ENCODE measurements around the gene NSD2.

Gene NSD2

DNA sequence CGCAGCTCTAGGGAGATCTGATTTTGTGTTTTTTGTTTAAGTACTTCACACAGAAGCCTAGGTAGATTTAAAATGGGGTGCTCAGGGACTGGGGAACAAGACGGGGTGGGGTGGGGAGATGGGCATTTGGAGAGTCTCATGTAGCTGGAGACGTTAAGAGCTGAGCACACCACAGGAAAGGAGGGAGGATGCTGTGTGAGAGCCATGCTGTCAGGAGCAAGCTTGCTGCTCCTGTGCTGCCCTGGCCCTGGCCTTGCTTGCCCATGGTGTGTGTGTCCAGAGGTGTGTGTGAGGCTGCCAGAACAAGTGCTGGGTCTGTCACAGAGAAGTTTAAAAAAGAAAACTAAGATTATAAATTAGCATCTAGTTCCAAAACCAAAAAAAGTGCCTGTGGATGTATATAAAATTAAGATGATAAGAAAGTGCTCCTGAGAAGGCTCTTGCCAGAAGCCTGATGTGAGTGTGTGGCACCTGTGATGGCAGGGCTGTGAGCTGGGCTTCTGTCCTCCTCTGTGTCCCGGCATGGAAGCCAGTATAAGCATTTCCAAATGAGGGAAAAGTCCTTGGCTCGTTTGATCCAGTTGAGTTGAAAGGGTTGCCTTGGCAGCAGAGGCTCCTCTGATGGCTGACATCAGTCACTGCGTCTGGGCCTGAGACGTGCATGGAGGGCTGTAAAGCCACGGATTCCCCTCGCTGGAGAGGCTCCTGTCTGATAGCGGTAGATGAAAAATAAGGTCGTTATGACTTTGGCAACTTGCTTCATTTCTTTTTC, 74.1 kb downstream of the NSD2 start:
- DNase-seq (ENCODE audit: low read depth in 2 of 2): no peak

DNA sequence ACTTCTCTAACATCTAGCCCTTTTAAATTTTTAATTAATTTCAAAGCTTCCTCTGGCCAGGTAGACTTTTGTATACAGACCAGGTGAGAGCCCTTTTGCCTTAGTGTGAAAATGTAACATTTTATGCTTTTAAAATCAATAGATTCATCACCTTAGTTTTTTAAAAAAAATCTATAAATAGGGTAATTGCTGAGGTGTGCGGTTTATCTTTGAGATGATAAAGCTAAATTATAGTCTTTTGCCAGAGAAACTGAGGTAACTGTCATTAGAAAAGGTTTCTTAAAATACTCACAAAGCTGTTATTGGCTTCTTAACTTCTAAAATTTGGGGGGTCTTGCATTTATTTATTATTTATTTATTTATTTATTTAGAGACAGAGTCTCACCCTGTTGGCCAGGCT, 74.7 kb downstream of the NSD2 start:
- DNase-seq (ENCODE audit: low read depth in 2 of 2): no peak

DNA sequence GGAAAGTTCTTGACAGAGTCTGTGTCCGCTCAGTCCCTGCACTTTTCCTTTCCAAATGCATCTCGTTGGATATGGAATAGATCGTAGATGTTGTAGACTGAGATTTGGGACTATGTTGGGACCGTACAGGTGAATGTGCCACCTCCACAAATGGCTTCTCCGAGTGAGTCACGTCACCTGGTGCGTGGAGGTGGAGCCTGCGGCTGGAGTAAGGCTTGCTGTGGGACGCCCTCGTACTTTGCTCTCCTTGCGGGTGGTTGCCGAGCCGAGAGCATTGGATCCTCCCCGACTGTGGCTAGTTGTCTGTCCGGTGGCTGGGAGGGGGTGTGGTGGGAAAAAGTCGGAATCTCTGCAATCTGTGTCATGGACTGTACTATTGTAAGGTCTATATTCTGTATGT, 77.0 kb downstream of the NSD2 start:
- DNase-seq (ENCODE audit: low read depth in 2 of 2): no peak

DNA sequence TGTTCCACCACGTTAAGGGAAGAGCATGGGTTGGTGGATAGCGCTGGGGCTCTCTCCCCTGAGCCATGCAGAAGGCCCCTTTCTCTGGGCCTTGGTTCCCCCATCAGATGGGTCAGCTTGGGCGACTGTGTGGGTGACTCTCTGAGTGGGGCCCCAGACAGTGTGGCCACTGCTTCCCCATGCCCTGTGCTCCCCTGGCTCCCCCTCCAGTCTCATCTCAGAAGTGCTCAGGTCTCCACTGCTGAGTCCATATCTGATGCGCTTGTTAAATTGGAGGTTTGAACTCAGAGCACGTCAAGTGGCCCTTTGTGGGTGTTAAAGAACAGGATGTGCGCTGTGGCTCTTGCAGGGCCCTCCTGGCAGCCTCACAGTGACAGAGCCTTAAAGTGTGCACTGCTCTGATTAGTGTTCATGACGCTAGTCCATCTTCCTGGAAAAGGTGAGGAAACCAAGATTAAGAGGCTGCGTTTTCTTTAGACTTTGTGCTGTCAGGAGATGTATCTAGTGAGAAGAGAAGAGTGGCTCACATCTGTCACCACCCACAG, 77.8 kb downstream of the NSD2 start:
- DNase-seq (ENCODE audit: low read depth in 2 of 2): no peak

DNA sequence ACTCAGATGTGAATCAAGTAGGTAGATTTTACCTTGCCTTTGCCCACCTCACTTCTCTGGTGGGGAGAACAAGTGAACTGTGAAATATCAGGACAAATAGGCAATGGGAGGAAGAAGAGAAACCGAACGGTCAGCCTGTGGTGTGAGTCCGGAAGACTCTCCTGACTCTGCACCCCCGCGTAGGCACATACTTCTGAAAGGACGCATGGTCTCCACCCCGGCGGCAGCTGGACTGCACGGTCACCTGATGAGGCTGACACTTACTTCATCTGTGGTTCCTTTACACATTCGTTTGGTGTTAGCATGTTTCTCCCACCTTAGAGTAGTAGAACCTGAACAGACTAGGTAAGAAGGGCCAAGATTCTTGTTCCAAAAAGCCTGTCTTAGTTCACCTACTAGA, 79.2 kb downstream of the NSD2 start:
- DNase-seq (ENCODE audit: low read depth in 2 of 2): no peak

DNA sequence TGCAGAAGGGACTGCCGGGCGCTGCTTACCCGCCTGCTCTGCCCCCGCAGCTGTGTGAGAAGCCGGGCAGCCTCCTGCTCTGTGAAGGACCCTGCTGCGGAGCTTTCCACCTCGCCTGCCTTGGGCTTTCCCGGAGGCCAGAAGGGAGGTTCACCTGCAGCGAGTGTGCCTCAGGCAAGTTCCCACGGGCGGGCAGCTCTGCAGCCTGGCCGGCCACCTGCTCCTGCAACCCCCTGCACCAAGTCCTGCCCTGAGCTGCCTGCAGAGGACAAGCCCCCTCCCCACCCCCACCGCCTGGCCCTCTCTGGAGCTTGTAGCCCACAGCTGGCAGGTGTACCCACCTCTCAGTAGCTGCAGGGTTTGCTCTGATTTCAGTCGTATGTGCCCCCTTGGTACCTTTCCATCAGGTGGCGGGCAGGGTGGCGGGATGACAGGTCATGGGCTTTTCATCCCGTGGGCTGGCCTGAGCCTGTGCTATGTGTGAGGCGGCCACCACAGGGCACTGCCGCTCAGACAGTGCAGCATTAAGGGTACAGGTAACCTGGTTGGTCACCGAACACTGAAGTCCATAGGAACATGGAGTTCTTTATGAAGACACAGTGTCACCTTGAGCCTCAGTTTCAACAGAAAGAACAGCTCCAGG, 81.0 kb downstream of the NSD2 start:
- no peak for DNase-seq (ENCODE audit: low read depth in 2 of 2)

DNA sequence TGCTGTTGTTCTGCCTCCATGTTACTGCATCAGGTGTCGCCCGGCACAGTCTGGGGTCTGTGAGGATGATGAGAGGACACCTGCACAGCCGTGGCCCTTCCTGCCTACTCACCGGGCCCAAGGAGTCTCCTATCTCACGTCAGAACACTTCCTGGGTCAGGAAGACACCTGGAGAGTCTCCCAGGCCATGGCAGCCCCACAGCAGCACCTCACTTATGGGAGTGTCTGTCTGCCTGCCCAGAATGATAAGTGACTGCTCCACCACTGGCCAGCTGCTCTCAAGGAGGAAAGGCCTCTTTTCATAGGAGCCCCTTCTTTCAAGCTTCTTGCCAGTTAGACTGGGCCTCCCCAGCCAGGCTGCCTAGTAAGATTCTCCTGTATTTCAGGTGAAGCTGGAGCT, 81.5 kb downstream of the NSD2 start:
- DNase-seq (ENCODE audit: low read depth in 2 of 2): no peak

DNA sequence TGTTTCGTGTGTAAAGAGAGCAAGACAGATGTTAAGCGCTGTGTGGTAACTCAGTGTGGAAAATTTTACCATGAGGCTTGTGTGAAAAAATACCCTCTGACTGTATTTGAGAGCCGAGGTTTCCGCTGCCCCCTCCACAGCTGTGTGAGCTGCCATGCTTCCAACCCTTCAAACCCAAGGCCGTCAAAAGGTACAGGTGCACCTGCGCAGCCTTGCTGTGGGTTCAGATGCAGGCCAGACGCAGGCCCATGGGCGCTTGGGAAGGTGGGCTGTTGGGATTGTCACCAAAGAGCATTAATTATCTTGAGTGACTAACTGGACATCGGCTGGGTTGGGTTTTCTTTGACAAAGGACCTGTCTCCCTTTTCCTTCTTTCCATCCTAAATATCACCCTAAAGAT, 82.1 kb downstream of the NSD2 start:
- no peak for DNase-seq (ENCODE audit: low read depth in 2 of 2)

DNA sequence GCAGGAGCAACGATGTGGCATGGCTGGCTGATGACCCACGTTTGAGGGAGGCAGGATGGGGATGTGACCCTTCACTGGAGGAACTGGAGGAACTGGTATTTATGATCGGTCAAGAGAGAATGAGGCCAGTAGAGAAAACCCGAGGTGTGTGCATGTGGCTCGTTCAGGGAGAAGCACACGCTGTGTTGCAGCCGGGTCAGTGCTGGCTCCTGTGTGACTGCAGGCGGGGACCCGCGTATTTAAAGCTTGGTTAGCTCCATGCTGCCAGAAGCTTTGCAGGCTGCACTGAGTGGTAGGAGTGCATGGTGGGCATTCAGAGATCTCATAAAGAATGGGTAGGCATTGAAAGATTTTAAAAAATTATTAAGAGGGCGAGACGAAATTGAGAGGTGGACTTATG, 85.4 kb downstream of the NSD2 start:
- no peak for DNase-seq (ENCODE audit: low read depth in 2 of 2)

DNA sequence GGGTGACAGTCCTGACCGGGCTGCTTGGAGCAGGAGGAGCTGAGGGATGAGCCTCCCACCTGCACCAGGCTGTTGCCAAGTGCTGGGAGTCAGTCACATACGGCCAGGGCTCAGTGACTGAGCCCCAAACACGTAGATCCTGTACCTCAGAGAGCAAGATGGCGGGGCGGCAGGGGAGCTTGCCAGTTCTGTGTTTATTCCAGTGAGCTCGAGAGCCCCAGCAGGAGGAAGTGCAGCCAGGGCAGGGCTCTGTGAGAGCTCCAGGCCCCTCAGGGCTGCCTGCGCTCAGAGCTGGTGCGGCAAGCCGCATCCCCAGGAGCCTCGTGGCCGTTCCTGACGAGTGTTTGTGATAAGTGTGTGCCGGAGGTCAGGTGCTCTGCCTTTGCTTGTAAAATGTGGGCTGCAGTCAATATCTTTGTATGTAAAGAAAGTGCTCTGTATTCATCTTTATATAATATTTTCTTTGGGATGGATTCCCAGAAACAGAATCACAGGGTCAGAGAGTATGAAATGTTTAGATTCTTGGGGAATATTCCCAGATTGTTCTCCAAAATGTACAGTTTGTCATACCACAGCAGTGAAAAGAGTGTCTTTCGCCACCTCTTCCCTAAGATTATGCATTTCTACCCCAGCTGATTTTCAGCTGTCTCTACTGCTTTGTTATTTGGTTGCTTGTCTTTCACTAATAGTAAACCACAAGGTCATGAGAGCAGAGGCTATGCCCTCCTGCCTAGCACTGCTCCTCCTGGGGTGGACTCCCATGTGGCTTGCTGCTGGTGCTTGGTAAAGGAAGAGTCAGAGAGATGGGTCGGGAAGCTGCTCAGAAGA, 87.3 kb downstream of the NSD2 start:
- no peak for DNase-seq (ENCODE audit: low read depth in 2 of 2)

DNA sequence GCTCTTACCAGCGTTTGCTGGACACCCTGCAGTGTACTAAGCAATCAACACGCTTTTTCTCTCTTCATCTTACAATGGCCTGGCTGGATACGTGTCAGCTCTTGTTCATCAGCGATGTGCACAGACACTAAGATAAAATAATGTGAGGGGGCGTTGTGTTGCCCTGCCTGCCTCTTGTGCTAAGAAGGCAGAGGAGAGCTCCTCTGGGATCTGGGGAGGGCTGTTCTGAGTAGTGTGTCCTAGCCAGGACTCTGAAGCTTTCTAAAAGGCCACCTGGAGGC, 87.9 kb downstream of the NSD2 start:
- no peak for DNase-seq (ENCODE audit: low read depth in 2 of 2)

DNA sequence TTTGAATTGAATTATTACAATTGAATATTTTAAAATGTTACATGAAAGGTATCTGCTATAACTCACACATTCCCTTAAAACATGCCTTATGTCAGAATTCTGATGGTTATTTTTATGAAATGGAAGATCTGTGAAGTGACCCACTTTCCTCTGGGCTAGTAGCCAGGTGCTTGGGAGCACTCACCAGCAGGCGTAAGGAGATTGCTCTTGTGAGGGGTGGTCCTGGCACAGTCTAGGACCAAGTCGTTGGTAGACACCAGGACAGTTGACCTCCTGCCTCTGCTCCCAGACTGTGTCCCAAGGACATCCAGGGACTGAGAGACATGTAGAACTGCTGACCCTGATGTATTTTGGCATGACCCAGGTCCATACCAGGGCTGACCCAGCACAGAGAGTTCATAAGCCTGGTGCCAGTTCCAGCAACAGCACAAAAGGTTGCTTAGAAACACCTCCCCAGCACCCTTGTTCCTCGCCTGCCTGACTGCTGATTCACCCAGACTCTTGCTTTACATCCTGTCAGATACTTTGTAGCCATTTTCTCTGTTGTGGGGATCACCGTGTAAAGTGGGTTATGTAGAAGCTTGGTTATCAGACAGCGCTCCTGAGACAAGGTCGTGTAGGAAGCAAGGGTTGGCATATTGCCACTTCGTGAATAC, 89.1 kb downstream of the NSD2 start:
- no peak for DNase-seq (ENCODE audit: low read depth in 2 of 2)

DNA sequence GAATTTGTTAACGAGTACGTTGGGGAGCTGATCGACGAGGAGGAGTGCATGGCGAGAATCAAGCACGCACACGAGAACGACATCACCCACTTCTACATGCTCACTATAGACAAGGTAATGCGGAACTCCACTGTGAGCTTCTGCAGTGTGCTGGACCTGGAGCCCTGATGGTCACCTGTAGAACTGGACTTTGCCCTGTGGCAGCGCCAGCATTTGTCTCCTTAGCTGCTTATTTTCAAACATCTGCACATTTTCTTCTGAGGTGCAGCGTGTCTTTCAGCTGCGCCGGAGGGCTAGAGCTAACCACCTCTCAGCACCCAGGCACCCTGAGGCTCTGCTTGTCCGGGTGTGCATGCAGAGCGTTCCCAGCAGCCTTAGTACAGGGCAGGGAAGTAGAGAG, 89.8 kb downstream of the NSD2 start:
- no peak for DNase-seq (ENCODE audit: low read depth in 2 of 2)

DNA sequence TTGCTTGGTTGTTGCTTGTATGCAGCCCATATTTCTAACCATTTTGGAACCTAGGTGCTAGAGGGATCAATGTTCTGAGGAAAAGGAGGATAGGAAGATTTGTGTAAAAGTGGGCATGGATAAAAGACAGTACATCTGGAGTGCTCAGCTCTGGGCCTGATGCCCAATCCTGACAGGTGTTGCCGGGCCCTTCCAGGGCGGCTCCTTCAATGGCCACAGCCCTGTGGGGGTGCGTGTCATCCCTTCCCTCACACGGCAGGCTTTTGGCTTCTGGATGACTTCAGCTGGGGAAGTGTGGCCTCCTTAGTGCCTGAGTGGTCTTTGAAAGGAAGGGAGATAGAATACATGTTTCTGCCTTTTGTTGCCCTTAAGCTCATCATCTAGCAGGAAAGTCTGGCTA, 90.4 kb downstream of the NSD2 start:
- DNase-seq (ENCODE audit: low read depth in 2 of 2): no peak

DNA sequence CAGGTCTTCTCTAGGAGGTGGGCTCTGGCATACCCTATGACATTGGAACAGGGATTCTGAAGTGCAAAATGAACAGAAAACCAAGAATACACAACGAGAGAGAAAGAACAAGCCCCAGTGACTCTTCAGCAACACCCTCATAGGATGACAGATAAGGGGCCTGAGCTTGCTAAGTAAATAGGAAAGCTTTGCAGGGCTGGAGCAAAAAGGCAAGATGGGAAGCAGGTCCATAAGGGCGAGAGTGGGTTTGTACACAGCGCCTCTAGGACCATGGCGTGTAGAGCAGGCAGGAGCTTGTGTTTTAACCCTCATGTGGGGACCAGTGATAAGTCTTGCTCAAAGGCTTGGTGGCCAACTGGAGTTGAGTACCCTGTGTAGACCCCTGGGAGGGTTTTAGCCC, 91.8 kb downstream of the NSD2 start:
- DNase-seq (ENCODE audit: low read depth in 2 of 2): no peak

DNA sequence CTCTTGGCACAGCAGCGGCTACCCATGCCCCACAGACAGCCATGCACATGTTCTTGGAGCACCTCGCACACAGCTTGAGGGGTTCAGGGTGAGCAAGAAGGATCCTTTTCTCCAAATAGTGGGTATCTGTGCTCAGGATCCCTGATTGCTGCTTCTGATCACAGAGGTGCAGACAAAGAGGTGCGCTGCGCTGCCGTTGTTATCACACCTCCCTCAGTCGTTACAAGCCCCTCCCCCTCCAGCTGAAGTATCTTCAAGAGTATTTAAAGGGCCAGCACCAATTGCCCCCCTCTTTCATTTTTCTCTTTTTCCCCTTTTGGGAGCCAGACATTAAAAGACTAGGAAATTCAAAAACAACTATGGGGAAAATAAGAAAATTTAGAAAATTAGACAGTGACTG, 93.2 kb downstream of the NSD2 start:
- DNase-seq (ENCODE audit: low read depth in 2 of 2): no peak

DNA sequence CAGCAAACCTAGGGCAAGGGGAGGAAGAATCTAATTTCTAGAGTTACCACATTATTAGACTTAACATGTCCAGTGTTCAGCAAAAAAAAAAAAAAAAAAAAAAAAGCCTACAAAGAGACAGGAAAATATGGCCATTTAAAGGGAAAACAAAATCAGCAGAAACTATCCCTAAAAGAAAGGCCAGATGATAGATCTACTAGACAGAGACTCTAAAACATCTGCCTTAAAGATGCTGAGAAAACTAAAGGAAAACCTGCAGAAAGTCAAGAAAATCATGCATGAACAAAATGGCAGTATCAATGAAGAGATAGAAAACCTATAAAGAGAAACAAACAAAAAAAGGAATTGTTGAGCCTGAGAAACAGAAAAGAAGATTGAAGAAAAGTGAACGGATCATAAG, 93.8 kb downstream of the NSD2 start:
- DNase-seq (ENCODE audit: low read depth in 2 of 2): no peak

DNA sequence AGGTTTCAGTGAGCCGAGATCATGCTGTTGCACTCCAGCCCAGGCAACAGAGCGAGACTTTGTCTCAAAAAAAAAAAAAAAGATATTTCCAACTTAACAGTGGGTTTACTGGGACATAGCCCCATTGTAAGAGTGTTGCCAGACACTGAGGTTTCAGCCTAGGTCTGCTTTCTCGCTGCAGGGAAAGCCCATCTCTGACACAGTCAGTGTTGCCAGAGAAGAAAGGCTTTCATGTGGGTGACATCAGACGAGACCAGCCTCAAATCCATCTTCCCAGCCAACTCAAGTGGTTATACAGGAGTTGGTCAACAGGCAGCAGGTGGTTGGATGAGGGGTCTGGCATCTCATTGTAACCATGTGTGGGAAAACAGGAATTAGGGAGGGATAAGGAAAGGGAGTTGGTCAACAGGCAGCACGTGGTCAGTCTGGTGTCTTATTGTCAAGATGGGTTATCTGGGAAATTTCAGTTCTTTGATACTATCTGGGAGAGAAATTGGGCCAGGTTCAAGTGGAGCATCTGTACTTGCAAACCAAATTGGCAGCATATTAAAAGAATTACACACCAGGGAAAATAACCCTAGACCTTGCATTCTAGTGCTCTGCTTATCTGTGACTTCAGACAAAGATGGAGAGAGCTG, 96.4 kb downstream of the NSD2 start:
- no peak for DNase-seq (ENCODE audit: low read depth in 2 of 2)

DNA sequence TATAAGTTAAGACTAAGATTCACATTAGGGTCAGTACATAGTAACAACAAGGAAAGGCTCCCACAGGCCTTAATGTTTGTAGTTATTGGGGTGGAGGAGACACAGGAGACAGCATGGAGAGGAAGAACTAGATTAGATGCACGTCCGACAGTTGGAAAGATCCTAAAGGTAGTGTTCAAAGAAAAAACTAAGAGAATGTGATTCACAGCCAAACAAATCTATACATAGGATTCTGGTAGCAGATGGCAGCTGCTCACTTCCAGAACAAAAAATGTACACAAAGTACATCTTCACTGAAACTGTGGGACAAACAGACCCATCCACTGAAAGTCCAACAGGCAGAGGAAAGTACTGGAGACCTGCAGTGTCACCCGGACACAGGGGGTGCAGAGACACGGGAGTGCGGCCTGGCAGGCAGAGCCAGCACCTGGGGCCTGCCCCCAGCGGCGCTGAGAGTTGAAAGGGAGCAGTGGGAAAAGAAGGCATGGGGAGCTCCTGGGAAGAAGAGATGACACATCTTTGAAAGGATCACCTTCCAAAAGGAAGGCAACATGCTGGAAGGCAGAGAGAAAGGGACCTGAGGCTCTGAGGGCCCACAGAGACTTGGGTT, 97.6 kb downstream of the NSD2 start:
- DNase-seq (ENCODE audit: low read depth in 2 of 2): no peak

DNA sequence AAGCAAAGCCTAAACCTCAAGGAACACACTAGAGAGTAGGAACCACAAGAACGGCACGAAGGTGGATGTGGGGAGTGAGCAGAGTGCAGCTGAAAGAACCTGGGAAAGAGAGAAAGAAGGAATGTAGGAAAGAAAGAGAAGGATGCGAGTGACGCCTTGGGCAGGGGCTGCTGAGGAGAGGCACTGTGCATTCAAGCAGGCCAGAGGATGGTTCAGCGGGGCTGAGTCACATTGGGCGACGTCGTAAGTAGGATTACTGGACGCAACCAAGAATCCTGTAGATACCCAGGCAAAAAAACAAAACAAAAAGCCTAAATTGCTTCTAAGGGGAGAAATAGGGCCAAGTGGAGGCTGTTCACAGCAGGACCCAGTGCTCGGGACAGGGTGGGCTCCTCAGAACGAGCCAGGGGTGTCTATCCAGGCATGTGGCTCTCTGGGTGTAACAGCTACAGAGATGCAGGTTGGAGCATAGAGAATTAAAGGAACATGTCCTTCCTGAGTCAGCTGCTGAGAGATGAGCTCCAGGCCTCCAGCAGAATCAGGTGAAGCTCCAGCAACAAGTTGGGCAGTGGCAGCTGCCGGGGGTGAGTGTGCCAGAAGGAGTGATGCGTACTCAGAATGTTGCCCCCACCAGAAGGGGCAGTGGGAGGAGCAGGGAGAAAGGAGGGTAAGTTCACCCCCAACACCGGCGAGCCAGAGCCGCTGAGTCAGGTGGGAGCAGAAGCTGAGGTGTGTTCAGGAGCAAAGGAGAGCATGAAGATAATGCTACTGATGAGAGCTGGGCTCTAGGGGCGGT, 98.9 kb downstream of the NSD2 start:
- DNase-seq (ENCODE audit: low read depth in 2 of 2): no peak

DNA sequence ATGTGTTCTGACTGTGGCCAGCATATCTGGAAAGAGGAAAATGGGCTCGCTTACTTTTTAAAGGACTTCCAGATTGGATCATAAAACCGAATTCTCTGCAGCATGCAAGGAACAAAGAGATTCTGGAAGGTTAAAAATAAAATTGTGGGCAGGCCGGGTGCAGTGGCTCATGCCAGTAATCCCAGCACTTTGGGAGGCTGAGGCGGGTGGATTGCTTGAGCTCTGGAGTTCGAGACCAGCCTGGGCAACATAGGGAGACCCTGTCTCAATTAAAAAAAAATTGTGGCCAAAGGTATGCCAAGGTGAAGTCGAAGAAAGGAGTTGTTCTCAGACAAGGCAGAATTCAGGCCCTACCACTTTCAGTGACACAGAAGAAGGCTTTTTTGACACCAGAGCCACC, 99.7 kb downstream of the NSD2 start:
- no peak for DNase-seq (ENCODE audit: low read depth in 2 of 2)

Measured in stimulated activated CD8-positive, alpha-beta memory T cell treated with anti-CD3 and anti-CD28 coated beads, Interleukin-15, amount 100 ng/mL, for 4 hours (primary cell).